WTC11 (cell line): ENCODE results near the gene PDGFRB. TPM values are rescaled to one million over a fixed set of nuclear protein-coding genes. Genes with fewer than 3 reads are reported as not detected.

ENCODE experiments used
- ATAC-seq: fragments of 200-7000 bp; cut with Tn5 transposase; 2 replicates; pipeline ENCODE4 v1.10.0; 2021; ENCODE audit warnings: mild to moderate bottlenecking, moderate library complexity
- CTCF ChIA-PET: fragments of 300-600 bp; sonication (Branson Sonifier 250); formaldehyde crosslinking; loops from one replicate; lab custom pipeline; 2021; ENCODE audit warnings: antibody characterized with exemption; lab: Charles Lee
- POLR2A ChIA-PET: fragments of 350-600 bp; sonication (Branson Sonifier 250); formaldehyde crosslinking; loops from one replicate; lab custom pipeline; 2021; ENCODE audit warnings: antibody characterized with exemption; lab: Charles Lee
- DNase-seq: peaks from one replicate; pipeline ENCODE4 v3.0.0; 2021; ENCODE audit warnings: low spot score
- H3K27ac Mint-ChIP-seq: 2 replicates; pipeline ENCODE4 v1.8.0; 2021; ENCODE audit warnings: mixed read lengths
- H3K27me3 Mint-ChIP-seq: 2 replicates; pipeline ENCODE4 v1.8.0; 2021; ENCODE audit warnings: low read depth, mild to moderate bottlenecking, moderate library complexity, mixed read lengths
- H3K36me3 Mint-ChIP-seq: 2 replicates; pipeline ENCODE4 v1.8.0; 2021; ENCODE audit warnings: mixed read lengths
- H3K4me1 Mint-ChIP-seq: 2 replicates; pipeline ENCODE4 v1.8.0; 2022; ENCODE audit warnings: mixed read lengths
- H3K4me3 Mint-ChIP-seq: 2 replicates; pipeline ENCODE4 v1.8.0; 2021; ENCODE audit warnings: mild to moderate bottlenecking, moderate library complexity, mixed read lengths
- H3K9me3 Mint-ChIP-seq: 2 replicates; pipeline ENCODE4 v1.8.0; 2021; ENCODE audit warnings: mixed read lengths
- CREB1 ChIP-seq: sonication (generic); formaldehyde crosslinking; IDR thresholded peaks from 2 replicates; pipeline ENCODE4 v1.8.0; 2023; ENCODE audit warnings: mild to moderate bottlenecking, missing genetic modification reagents
- GRHL2 ChIP-seq: fragments of 250-450 bp; sonication (Bioruptor Pico); IDR thresholded peaks from 2 replicates; pipeline ENCODE4 v1.8.0; 2022; ENCODE audit warnings: mild to moderate bottlenecking, moderate library complexity; ENCODE audit not compliant: insufficient replicate concordance, severe bottlenecking
- HMGA2 ChIP-seq: fragments of 250-450 bp; sonication (Bioruptor Pico); IDR thresholded peaks from 2 replicates; pipeline ENCODE4 v1.4.0; 2021; ENCODE audit warnings: mild to moderate bottlenecking, moderate library complexity
- NFE2L1 ChIP-seq: sonication (generic); formaldehyde crosslinking; IDR thresholded peaks from 2 replicates; pipeline ENCODE4 v1.8.1; 2023; ENCODE audit warnings: missing genetic modification reagents
- NR1H2 ChIP-seq: sonication (generic); formaldehyde crosslinking; IDR thresholded peaks from 2 replicates; pipeline ENCODE4 v1.9.0; 2021; ENCODE audit warnings: mild to moderate bottlenecking, moderate library complexity, missing genetic modification reagents
- TEAD1 ChIP-seq: sonication (generic); formaldehyde crosslinking; IDR thresholded peaks from 2 replicates; pipeline ENCODE4 v1.8.0; 2022; ENCODE audit warnings: mild to moderate bottlenecking, missing genetic modification reagents
- ZNF138 ChIP-seq: sonication (generic); formaldehyde crosslinking; conservative IDR thresholded peaks from 2 replicates; pipeline ENCODE4 v1.8.1; 2022; ENCODE audit warnings: mild to moderate bottlenecking, moderate library complexity, missing genetic modification reagents
- total RNA-seq: library from RNA; stranded (reverse); gene quantifications from 3 replicates; pipeline ENCODE4 v1.2.3, GENCODE V29; 2021
- TF ChIP-seq, protein P1 (sequence below): sonication (generic); formaldehyde crosslinking; IDR thresholded peaks from 2 replicates; pipeline ENCODE4 v1.8.0; 2023; ENCODE audit warnings: missing genetic modification reagents
- TF ChIP-seq, protein P2 (sequence below): sonication (generic); formaldehyde crosslinking; IDR thresholded peaks from 2 replicates; pipeline ENCODE4 v1.8.1; 2022; ENCODE audit warnings: low read depth, mild to moderate bottlenecking, moderate library complexity, missing genetic modification reagents, borderline replicate concordance
- TF ChIP-seq, protein P3 (sequence below): sonication (generic); formaldehyde crosslinking; IDR thresholded peaks from 2 replicates; pipeline ENCODE4 v1.8.1; 2023; ENCODE audit warnings: mild to moderate bottlenecking, missing genetic modification reagents
- TF ChIP-seq, protein P4 (sequence below): sonication (generic); formaldehyde crosslinking; IDR thresholded peaks from 2 replicates; pipeline ENCODE4 v1.8.1; 2022; ENCODE audit warnings: mild to moderate bottlenecking, moderate library complexity, missing genetic modification reagents
- TF ChIP-seq, protein P5 (sequence below): fragments of 250-450 bp; sonication (Bioruptor Pico); IDR thresholded peaks from 2 replicates; pipeline ENCODE4 v1.9.0; 2021; ENCODE audit warnings: moderate library complexity, mild to moderate bottlenecking, inconsistent platforms, borderline replicate concordance
- TF ChIP-seq, protein P6 (sequence below): fragments of 250-450 bp; sonication (Bioruptor Pico); IDR thresholded peaks from 2 replicates; pipeline ENCODE4 v1.9.0; 2021; ENCODE audit warnings: mild to moderate bottlenecking
- TF ChIP-seq, protein P7 (sequence below): fragments of 250-450 bp; sonication (Bioruptor Pico); IDR thresholded peaks from 2 replicates; pipeline ENCODE4 v1.9.0; 2021; ENCODE audit warnings: mild to moderate bottlenecking, borderline replicate concordance
- TF ChIP-seq, protein P8 (sequence below): sonication (generic); formaldehyde crosslinking; IDR thresholded peaks from 2 replicates; pipeline ENCODE4 v1.8.1; 2023; ENCODE audit warnings: mild to moderate bottlenecking, missing genetic modification reagents
- TF ChIP-seq, protein P9 (sequence below): sonication (generic); formaldehyde crosslinking; IDR thresholded peaks from 2 replicates; pipeline ENCODE4 v1.8.1; 2023; ENCODE audit warnings: mild to moderate bottlenecking, missing genetic modification reagents, moderate library complexity

Gene PDGFRB
- total RNA-seq, 1 experiment from 2014 or later: 5.1 TPM

DNA sequence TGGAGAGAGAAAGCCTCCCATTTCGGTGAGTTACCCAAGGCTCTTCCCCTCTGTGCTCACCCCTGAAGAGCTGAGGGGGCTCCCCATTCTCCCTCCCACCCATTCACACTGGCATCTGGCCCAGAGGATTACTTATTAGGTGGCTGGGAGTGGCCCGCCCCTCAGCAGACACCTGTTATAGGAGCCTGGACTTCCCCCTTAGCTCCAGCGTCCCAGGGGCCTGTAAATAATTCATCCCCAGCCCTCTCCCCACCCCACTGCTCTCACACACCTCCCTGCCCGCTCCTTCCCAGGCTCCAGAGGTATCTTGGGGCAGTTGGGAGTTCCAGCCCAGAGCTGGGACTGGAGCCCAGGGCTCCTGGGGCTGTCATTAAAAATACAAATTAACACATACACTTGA is 22.6 kb upstream of the PDGFRB start (continued):
- TF ChIP-seq, protein P1, sequence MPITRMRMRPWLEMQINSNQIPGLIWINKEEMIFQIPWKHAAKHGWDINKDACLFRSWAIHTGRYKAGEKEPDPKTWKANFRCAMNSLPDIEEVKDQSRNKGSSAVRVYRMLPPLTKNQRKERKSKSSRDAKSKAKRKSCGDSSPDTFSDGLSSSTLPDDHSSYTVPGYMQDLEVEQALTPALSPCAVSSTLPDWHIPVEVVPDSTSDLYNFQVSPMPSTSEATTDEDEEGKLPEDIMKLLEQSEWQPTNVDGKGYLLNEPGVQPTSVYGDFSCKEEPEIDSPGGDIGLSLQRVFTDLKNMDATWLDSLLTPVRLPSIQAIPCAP (CRISPR knock-in tag): no peak
- TF ChIP-seq, protein P2, sequence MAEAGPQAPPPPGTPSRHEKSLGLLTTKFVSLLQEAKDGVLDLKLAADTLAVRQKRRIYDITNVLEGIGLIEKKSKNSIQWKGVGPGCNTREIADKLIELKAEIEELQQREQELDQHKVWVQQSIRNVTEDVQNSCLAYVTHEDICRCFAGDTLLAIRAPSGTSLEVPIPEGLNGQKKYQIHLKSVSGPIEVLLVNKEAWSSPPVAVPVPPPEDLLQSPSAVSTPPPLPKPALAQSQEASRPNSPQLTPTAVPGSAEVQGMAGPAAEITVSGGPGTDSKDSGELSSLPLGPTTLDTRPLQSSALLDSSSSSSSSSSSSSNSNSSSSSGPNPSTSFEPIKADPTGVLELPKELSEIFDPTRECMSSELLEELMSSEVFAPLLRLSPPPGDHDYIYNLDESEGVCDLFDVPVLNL (CRISPR knock-in tag): no peak
- TF ChIP-seq, protein P3, sequence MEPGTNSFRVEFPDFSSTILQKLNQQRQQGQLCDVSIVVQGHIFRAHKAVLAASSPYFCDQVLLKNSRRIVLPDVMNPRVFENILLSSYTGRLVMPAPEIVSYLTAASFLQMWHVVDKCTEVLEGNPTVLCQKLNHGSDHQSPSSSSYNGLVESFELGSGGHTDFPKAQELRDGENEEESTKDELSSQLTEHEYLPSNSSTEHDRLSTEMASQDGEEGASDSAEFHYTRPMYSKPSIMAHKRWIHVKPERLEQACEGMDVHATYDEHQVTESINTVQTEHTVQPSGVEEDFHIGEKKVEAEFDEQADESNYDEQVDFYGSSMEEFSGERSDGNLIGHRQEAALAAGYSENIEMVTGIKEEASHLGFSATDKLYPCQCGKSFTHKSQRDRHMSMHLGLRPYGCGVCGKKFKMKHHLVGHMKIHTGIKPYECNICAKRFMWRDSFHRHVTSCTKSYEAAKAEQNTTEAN (CRISPR knock-in tag): no peak
- TF ChIP-seq, protein P4, sequence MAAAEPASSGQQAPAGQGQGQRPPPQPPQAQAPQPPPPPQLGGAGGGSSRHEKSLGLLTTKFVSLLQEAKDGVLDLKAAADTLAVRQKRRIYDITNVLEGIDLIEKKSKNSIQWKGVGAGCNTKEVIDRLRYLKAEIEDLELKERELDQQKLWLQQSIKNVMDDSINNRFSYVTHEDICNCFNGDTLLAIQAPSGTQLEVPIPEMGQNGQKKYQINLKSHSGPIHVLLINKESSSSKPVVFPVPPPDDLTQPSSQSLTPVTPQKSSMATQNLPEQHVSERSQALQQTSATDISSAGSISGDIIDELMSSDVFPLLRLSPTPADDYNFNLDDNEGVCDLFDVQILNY (CRISPR knock-in tag): no peak
- TF ChIP-seq GRHL2: no peak
- TF ChIP-seq, protein P5, sequence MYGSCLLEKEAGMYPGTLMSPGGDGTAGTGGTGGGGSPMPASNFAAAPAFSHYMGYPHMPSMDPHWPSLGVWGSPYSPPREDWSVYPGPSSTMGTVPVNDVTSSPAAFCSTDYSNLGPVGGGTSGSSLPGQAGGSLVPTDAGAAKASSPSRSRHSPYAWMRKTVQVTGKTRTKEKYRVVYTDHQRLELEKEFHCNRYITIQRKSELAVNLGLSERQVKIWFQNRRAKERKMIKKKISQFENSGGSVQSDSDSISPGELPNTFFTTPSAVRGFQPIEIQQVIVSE (CRISPR knock-in tag): no peak
- TF ChIP-seq, protein P6, sequence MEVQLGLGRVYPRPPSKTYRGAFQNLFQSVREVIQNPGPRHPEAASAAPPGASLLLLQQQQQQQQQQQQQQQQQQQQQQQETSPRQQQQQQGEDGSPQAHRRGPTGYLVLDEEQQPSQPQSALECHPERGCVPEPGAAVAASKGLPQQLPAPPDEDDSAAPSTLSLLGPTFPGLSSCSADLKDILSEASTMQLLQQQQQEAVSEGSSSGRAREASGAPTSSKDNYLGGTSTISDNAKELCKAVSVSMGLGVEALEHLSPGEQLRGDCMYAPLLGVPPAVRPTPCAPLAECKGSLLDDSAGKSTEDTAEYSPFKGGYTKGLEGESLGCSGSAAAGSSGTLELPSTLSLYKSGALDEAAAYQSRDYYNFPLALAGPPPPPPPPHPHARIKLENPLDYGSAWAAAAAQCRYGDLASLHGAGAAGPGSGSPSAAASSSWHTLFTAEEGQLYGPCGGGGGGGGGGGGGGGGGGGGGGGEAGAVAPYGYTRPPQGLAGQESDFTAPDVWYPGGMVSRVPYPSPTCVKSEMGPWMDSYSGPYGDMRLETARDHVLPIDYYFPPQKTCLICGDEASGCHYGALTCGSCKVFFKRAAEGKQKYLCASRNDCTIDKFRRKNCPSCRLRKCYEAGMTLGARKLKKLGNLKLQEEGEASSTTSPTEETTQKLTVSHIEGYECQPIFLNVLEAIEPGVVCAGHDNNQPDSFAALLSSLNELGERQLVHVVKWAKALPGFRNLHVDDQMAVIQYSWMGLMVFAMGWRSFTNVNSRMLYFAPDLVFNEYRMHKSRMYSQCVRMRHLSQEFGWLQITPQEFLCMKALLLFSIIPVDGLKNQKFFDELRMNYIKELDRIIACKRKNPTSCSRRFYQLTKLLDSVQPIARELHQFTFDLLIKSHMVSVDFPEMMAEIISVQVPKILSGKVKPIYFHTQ (CRISPR knock-in tag): no peak

DNA sequence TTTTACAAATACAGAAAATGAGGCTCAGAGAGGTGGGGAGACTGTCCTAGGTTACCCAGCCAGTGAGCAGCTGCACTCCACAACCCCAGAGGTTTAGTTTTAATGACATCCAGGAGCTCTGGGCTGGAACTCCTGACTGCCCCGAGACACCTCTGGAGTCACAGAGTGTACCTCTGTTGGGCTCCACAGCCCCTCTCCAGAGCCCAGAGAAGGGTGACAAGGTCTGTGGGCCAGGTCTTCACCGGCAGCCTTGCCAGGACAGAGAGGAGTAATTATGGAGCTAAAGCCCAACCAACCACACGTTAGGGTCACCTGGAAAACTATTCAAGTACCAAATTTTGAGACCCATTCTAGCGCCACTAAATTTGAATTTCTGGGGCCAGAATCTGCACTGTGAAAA is 22.1 kb upstream of the PDGFRB start:
- CTCF ChIA-PET: interaction anchor here (1.3 to 1.5 kb wide), 2 partner anchors 34 to 47 kb away, joined by 4 to 5 read pairs; no protein-coding TSS in a partner anchor

More for the DNA sequence above, 22.1 kb upstream of the PDGFRB start:
- Mint-ChIP-seq H3K9me3 (no peaks in the 10 kb centered on the region), H3K36me3 (no peaks in the 10 kb centered on the region), H3K4me3 (no peak overlapping the region), H3K27me3 (peaks cover 21% of the 10 kb centered on the region), H3K27ac (no peak overlapping the region), H3K4me1 (no peaks in the 10 kb centered on the region)
- no peak for TF ChIP-seq CREB1 (CRISPR knock-in tag)
- TF ChIP-seq, protein P7, sequence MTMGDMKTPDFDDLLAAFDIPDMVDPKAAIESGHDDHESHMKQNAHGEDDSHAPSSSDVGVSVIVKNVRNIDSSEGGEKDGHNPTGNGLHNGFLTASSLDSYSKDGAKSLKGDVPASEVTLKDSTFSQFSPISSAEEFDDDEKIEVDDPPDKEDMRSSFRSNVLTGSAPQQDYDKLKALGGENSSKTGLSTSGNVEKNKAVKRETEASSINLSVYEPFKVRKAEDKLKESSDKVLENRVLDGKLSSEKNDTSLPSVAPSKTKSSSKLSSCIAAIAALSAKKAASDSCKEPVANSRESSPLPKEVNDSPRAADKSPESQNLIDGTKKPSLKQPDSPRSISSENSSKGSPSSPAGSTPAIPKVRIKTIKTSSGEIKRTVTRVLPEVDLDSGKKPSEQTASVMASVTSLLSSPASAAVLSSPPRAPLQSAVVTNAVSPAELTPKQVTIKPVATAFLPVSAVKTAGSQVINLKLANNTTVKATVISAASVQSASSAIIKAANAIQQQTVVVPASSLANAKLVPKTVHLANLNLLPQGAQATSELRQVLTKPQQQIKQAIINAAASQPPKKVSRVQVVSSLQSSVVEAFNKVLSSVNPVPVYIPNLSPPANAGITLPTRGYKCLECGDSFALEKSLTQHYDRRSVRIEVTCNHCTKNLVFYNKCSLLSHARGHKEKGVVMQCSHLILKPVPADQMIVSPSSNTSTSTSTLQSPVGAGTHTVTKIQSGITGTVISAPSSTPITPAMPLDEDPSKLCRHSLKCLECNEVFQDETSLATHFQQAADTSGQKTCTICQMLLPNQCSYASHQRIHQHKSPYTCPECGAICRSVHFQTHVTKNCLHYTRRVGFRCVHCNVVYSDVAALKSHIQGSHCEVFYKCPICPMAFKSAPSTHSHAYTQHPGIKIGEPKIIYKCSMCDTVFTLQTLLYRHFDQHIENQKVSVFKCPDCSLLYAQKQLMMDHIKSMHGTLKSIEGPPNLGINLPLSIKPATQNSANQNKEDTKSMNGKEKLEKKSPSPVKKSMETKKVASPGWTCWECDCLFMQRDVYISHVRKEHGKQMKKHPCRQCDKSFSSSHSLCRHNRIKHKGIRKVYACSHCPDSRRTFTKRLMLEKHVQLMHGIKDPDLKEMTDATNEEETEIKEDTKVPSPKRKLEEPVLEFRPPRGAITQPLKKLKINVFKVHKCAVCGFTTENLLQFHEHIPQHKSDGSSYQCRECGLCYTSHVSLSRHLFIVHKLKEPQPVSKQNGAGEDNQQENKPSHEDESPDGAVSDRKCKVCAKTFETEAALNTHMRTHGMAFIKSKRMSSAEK (CRISPR knock-in tag): no peak
- TF ChIP-seq, protein P8, sequence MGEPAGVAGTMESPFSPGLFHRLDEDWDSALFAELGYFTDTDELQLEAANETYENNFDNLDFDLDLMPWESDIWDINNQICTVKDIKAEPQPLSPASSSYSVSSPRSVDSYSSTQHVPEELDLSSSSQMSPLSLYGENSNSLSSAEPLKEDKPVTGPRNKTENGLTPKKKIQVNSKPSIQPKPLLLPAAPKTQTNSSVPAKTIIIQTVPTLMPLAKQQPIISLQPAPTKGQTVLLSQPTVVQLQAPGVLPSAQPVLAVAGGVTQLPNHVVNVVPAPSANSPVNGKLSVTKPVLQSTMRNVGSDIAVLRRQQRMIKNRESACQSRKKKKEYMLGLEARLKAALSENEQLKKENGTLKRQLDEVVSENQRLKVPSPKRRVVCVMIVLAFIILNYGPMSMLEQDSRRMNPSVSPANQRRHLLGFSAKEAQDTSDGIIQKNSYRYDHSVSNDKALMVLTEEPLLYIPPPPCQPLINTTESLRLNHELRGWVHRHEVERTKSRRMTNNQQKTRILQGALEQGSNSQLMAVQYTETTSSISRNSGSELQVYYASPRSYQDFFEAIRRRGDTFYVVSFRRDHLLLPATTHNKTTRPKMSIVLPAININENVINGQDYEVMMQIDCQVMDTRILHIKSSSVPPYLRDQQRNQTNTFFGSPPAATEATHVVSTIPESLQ (CRISPR knock-in tag): no peak
- TF ChIP-seq ZNF138 (CRISPR knock-in tag): no peak
- TF ChIP-seq, protein P9, sequence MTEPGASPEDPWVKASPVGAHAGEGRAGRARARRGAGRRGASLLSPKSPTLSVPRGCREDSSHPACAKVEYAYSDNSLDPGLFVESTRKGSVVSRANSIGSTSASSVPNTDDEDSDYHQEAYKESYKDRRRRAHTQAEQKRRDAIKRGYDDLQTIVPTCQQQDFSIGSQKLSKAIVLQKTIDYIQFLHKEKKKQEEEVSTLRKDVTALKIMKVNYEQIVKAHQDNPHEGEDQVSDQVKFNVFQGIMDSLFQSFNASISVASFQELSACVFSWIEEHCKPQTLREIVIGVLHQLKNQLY (CRISPR knock-in tag): no peak
- TF ChIP-seq, protein P1 (CRISPR knock-in tag): no peak
- no peak for TF ChIP-seq NFE2L1 (CRISPR knock-in tag)
- no peak for TF ChIP-seq NR1H2
- no peak for TF ChIP-seq HMGA2 (CRISPR knock-in tag)
- TF ChIP-seq, protein P5 (CRISPR knock-in tag): no peak
- no peak for TF ChIP-seq TEAD1 (CRISPR knock-in tag)
- POLR2A ChIA-PET: no interaction called here
- ATAC-seq: no peak
- DNase-seq: no peak
